Upper lobe of right lung (tissue), 1 donor: ENCODE results near the gene RBMX. TPM values are rescaled to one million over a fixed set of nuclear protein-coding genes. Genes with fewer than 3 reads are reported as not detected.
"Not testable (repeated sequence)": the region's sequence is repeated elsewhere in the genome, so short reads cannot be mapped to it uniquely, and the experiment has no call there.

Experiments used
- ATAC-seq: fragments of 200-7000 bp; cut with Tn5 transposase; one replicate; pipeline ENCODE4 v1.9.1; 2020; ENCODE audit warnings: mild to moderate bottlenecking, moderate library complexity
- DNase-seq: peaks from one replicate; pipeline ENCODE4 v3.0.0-alpha.2; 2020
- H3K27ac ChIP-seq: fragments of 200-600 bp; one replicate; pipeline ENCODE4 v1.8.0; 2022
- H3K27me3 ChIP-seq: fragments of 200-600 bp; one replicate; pipeline ENCODE4 v1.8.0; 2022; ENCODE audit warnings: mild to moderate bottlenecking
- H3K36me3 ChIP-seq: fragments of 200-600 bp; one replicate; pipeline ENCODE4 v1.8.0; 2022
- H3K4me1 ChIP-seq: fragments of 200-600 bp; one replicate; pipeline ENCODE4 v1.8.0; 2022
- H3K4me3 ChIP-seq: fragments of 200-600 bp; one replicate; pipeline ENCODE4 v1.8.0; 2022; ENCODE audit warnings: mild to moderate bottlenecking
- H3K9me3 ChIP-seq: fragments of 200-600 bp; one replicate; pipeline ENCODE4 v1.8.0; 2022
- intact Hi-C: fragments of 100-400 bp; cut with DNase I; formaldehyde crosslinking; loops from one replicate; pipeline ENCODE4 v1.11.0; 2022
- total RNA-seq: library from RNA; stranded (reverse); fragmentation: NEBNext Ultra II Directional; extraction: Animal tissue kit (Norgen Biotek cat#: 25700); gene quantifications from one replicate; pipeline ENCODE4 v1.2.1, GENCODE V29; 2021
- TF ChIP-seq, protein P1 (sequence below): fragments of 200-600 bp; IDR thresholded peaks from one replicate; pipeline ENCODE4 v1.8.0; 2022; ENCODE audit warnings: antibody characterized with exemption
- donor health status: DM: no; HTN: yes; CAD: no; lungs with severe emphysema.

The RBMX gene
- total RNA-seq, 1 donor from 2014 or later, result 114 TPM

DNA sequence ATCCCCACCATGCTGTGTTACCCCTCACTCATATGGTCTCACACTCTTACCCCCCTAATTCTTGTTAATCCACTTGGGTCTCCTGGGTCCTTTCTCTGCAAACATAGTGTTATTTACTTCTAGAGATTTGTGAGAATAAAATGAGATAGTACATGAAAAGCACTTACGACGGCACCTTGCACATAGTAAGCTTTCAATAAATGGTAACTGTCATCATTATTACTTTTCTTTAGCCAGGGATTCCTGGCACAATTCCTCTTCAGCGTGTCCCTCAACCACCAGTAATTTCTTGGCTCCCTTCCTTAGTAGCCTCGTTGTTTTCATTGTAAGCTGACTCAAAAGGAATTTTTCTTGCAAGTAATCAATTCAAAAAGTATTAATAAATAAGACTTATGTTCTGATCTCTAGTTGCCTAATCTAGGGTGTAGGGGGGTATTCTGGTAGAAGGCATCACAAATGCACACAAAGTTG, 30.1 kb upstream of the RBMX start:
- no peak for DNase-seq
- intact Hi-C loops, result no loop called here
- TF ChIP-seq, protein P1, sequence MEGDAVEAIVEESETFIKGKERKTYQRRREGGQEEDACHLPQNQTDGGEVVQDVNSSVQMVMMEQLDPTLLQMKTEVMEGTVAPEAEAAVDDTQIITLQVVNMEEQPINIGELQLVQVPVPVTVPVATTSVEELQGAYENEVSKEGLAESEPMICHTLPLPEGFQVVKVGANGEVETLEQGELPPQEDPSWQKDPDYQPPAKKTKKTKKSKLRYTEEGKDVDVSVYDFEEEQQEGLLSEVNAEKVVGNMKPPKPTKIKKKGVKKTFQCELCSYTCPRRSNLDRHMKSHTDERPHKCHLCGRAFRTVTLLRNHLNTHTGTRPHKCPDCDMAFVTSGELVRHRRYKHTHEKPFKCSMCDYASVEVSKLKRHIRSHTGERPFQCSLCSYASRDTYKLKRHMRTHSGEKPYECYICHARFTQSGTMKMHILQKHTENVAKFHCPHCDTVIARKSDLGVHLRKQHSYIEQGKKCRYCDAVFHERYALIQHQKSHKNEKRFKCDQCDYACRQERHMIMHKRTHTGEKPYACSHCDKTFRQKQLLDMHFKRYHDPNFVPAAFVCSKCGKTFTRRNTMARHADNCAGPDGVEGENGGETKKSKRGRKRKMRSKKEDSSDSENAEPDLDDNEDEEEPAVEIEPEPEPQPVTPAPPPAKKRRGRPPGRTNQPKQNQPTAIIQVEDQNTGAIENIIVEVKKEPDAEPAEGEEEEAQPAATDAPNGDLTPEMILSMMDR, result no peak
- Histone ChIP-seq H3K4me3 (peak overlapping the region; percentile 66), H3K27ac (no peak overlapping the region), H3K4me1 (no peaks in the 10 kb centered on the region), H3K9me3 (no peaks in the 10 kb centered on the region), H3K36me3 (no peaks in the 10 kb centered on the region), H3K27me3 (no peaks in the 10 kb centered on the region)
- no peak for ATAC-seq

DNA sequence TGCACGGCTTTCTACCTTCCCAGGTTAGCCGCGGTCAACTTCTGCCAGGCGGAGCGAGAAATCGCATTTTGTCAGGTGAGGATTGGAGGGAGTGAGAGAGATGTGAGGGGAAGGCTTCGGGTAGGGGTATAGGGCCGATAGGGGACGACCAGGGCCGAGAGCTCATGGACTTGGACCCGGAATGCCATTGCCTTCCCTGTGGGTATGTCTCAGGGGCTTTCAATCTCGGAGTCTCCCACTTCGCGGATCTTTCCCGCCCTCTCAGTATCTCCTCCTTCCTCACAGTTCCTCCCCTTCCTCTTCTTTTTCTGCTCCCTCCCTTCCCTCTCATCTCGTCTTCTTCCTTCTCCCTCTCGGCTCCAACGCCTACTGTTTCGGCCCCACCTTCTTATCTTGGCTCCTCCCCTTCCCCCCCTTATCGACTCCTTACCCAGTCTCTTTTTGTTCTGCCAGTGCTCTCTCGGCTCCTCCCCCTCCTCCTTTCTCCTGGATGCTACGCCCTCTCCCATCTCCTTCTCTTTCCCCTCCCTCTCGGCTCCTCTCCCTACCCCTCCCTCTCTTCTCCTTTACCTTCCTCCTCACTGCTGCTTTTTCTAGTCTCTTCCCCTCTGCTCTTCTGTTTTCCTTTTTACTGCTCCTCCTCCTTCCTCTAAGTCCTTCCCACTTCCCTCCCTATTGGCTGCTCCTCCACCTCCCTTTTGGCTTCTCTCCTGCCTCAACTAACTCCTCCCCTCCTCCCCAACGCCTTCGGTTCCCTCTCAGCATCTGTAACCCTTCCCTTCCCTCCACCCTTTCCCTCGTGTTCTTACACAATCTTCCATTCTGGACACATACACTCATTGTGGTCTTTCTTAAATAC, 29.4 kb upstream of the RBMX start:
- no peaks in the 10 kb centered on the region for H3K36me3 ChIP-seq
- TF ChIP-seq, protein P1, result no peak
- peak overlapping the region; percentile 88 for H3K27ac ChIP-seq
- H3K4me3 ChIP-seq, result peak overlapping the region; percentile 66
- DNase-seq (peak; percentile 75), ATAC-seq (peak; percentile 91)
- H3K27me3 ChIP-seq, result no peaks in the 10 kb centered on the region
- H3K9me3 ChIP-seq, result no peaks in the 10 kb centered on the region
- intact Hi-C loops, result no loop called here
- no peaks in the 10 kb centered on the region for H3K4me1 ChIP-seq

DNA sequence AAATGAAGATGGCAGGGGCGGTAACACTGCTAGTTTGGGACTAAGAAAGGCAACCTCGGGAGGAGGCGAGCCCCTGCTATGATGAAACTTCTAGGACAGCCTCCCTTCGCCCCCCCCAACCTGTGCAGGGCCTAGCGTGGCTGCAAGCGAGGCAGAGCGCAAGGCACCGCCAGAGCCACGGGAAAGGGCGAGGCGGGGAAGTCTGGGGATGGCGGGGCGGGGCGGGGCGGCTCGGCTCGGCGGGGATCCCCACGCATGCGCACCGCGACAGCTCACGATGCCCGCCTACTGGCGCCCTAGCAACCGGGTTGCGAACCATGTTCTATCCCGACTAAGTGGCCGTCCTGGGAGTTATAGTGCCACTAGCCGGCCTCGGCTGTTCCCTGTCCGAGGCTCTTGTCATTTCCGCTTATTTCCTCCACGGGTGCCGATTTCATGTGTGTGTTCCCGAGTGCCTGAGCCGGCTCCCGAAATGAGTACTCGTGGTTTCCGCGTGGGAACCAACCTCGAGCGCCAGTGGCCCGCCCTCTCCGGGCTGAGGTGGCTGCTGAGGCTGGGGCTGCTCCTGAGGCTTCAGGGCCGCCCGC, 28.7 kb upstream of the RBMX start:
- DNase-seq (peak; percentile 90), ATAC-seq (peak; percentile 89)
- peak overlapping the region; percentile 66 for H3K4me3 ChIP-seq
- no peaks in the 10 kb centered on the region for H3K27me3 ChIP-seq
- H3K36me3 ChIP-seq, result no peaks in the 10 kb centered on the region
- peak overlapping the region; percentile 88 for H3K27ac ChIP-seq
- intact Hi-C loops, result no loop called here
- TF ChIP-seq, protein P1, result no peak
- no peaks in the 10 kb centered on the region for H3K9me3 ChIP-seq
- no peaks in the 10 kb centered on the region for H3K4me1 ChIP-seq

DNA sequence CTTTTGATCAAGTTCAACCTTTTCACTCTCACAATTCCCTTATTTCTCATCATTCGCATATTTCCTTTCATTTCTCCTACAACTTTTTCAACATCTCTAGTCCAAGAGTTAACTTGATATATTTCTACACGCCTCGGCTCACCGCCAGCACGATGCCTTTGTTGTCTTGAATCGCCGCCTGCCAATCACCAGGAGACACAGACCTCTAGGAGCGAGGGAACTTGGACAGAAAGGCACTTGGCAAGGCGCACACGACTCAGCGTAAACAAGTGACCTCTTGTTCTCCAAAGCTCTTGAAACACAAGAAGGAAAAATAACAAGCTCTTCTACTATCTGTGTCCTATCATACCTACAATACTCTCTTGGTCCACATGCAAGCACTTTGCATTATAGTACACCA, 27.1 kb upstream of the RBMX start:
- intact Hi-C loops, result no loop called here
- Histone ChIP-seq H3K27me3 (no peaks in the 10 kb centered on the region), H3K9me3 (no peaks in the 10 kb centered on the region), H3K4me3 (no peak overlapping the region), H3K27ac (no peak overlapping the region), H3K36me3 (no peaks in the 10 kb centered on the region), H3K4me1 (no peaks in the 10 kb centered on the region)
- ATAC-seq (no peak), DNase-seq (no peak)
- TF ChIP-seq, protein P1, result no peak

DNA sequence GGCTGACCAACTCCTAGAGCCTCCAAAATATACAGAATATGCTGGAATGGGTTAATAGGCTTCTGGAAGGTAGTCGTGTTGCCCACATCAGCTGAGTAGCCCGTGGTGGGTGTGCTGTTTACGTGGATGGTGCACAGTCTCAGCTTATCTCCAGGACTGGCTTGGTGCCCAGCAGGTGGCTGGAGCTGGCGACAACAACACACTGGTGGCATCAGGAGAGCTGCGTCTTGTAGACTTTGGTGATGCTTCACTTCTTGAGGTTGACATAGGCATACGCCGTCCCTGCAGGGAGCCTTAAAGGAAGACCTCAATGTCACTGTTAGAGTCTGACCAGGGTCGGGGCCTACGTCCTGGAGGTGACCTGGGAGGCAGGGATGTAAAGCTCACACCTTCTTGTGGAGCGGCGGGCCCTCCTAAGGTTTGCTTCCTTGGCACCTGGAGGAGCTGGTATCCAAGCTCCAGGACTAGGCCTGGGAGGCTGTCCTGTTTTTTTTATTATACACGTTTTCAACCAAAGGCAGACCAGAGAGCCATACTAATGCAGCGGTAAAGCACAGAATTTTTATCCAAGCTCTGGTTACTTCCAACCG, 26.5 kb upstream of the RBMX start:
- H3K9me3 ChIP-seq, result no peaks in the 10 kb centered on the region
- DNase-seq (no peak), ATAC-seq (no peak)
- H3K4me1 ChIP-seq, result no peaks in the 10 kb centered on the region
- intact Hi-C loops, result no loop called here
- H3K27me3 ChIP-seq, result no peaks in the 10 kb centered on the region
- H3K4me3 ChIP-seq, result no peak overlapping the region
- H3K36me3 ChIP-seq, result no peaks in the 10 kb centered on the region
- TF ChIP-seq, protein P1, result no peak
- no peak overlapping the region for H3K27ac ChIP-seq

DNA sequence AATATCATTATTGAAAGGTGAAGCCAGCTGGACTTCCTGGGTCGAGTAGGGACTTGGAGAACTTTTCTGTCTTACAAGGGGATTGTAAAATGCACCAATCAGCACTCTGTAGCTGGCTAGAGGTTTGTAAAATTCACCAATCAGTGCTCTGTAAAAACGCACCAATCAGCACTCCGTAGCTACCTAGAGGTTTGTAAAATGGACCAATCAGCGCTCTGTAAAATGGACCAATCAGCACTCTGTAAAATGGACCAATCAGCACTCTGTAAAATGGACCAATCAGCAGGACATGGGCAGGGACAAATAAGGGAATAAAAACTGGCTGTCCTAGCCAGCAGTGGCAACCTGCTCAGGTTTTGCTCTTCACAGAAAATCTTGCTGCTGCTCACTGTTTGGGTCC, 23.5 kb upstream of the RBMX start:
- ATAC-seq, H3K27ac ChIP-seq, H3K36me3 ChIP-seq, H3K4me1 ChIP-seq, H3K4me3 ChIP-seq, DNase-seq, intact Hi-C loops, H3K9me3 ChIP-seq, H3K27me3 ChIP-seq: not testable (repeated sequence)

DNA sequence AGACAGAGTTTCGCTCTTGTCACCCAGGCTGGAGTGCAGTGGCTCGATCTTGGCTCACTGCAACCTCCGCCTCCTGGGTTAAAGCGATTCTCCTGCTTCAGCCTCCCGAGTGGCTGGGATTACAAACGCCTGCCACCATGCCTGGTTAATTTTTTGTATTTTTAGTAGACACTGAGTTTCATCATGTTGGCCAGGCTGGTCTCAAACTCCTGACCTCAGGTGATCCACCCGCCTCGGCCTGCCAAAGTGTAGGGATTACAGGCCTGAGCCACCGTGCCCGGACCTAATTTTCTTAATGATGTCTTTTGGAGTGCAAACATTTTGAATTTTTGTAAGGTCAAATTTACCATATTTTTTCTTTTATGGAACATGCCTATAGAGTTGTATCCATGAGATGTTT, 19.5 kb upstream of the RBMX start:
- ATAC-seq, intact Hi-C loops, H3K27me3 ChIP-seq, H3K9me3 ChIP-seq, H3K4me1 ChIP-seq, H3K27ac ChIP-seq, DNase-seq, H3K4me3 ChIP-seq, H3K36me3 ChIP-seq: not testable (repeated sequence)
